DOHH2 (cell line): ENCODE results near the gene TBL2.
"Not testable (repeated sequence)": the region's sequence is repeated elsewhere in the genome, so short reads cannot be mapped to it uniquely, and the experiment has no call there.

Experiments
- EZH2phosphoT487 ChIP-seq: fragments of 200-600 bp; sonication (generic); IDR thresholded peaks from 2 replicates; pipeline ENCODE4 v1.6.1; 2017; ENCODE audit warnings: borderline replicate concordance, mild to moderate bottlenecking, antibody characterized with exemption, low read length, moderate library complexity, mixed read lengths
- TF ChIP-seq, protein P1 (sequence below): fragments of 200-600 bp; sonication (generic); IDR thresholded peaks from one replicate; pipeline ENCODE4 v1.5.1; 2014; ENCODE audit warnings: antibody characterized with exemption, mild to moderate bottlenecking, low read depth, low read length; ENCODE audit not compliant: poor library complexity, severe bottlenecking

DNA sequence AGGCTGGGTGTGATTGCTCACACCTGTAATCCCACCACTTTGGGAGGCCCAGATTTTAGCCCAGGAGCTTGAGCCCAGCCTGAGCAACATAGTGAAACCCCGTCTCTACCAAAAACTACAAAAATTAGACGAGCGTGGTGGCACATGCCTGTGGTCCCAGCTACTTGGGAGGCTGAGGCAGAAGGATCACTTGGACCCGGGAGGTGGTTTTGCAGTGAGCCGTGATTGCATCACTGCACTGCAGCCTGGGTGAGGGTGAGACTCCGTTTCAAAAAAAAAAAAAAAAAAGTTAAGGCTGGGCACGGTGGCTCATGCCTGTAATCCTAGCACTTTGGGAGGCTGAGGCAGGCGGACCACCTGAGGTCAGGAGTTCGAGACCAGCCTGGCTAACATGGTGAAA, 2.6 kb upstream of the TBL2 start:
- TF ChIP-seq, protein P1, sequence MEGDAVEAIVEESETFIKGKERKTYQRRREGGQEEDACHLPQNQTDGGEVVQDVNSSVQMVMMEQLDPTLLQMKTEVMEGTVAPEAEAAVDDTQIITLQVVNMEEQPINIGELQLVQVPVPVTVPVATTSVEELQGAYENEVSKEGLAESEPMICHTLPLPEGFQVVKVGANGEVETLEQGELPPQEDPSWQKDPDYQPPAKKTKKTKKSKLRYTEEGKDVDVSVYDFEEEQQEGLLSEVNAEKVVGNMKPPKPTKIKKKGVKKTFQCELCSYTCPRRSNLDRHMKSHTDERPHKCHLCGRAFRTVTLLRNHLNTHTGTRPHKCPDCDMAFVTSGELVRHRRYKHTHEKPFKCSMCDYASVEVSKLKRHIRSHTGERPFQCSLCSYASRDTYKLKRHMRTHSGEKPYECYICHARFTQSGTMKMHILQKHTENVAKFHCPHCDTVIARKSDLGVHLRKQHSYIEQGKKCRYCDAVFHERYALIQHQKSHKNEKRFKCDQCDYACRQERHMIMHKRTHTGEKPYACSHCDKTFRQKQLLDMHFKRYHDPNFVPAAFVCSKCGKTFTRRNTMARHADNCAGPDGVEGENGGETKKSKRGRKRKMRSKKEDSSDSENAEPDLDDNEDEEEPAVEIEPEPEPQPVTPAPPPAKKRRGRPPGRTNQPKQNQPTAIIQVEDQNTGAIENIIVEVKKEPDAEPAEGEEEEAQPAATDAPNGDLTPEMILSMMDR, result not testable (repeated sequence)
- not testable (repeated sequence) for TF ChIP-seq EZH2phosphoT487
